ENCODE results near the gene TTC27. TPM values are rescaled to one million over a fixed set of nuclear protein-coding genes. Genes with fewer than 3 reads are reported as not detected.

The TTC27 gene
- total RNA-seq, 1 donor from 2014 or later, result 20.4 TPM

- no peak for TF ChIP-seq CTCF (conservative IDR thresholded peaks at IDR 0.05)
- H3K27ac Mint-ChIP-seq, result no peak overlapping the region
- DNase-seq (ENCODE audit: extremely low spot score, unreplicated experiment), result no peak
- H3K36me3 Mint-ChIP-seq, result peaks cover 4% of the 10 kb centered on the region
- no peaks in the 10 kb centered on the region for H3K9me3 Mint-ChIP-seq
- no peak overlapping the region for H3K4me3 Mint-ChIP-seq
- H3K4me1 Mint-ChIP-seq (ENCODE audit: unreplicated experiment), result peaks cover 9% of the 10 kb centered on the region
- H3K27me3 Mint-ChIP-seq, result no peaks in the 10 kb centered on the region
Measured at GRCh38 chr2:32770360-32770759, 142.5 kb downstream of the TTC27 start.

GRCh38 chr2:32772638-32773447 lies 145.0 kb downstream of the TTC27 start:
- Mint-ChIP-seq H3K4me1 (ENCODE audit: unreplicated experiment) (peaks cover 9% of the 10 kb centered on the region), H3K4me3 (no peak overlapping the region), H3K36me3 (no peaks in the 10 kb centered on the region), H3K27me3 (no peaks in the 10 kb centered on the region), H3K9me3 (no peaks in the 10 kb centered on the region), H3K27ac (no peak overlapping the region)
- TF ChIP-seq CTCF (conservative IDR thresholded peaks at IDR 0.05), result peak; percentile 93
- no peak for DNase-seq (ENCODE audit: extremely low spot score, unreplicated experiment)

- no peak overlapping the region for H3K4me3 Mint-ChIP-seq
- no peak for TF ChIP-seq CTCF (conservative IDR thresholded peaks at IDR 0.05)
- H3K27me3 Mint-ChIP-seq, result no peaks in the 10 kb centered on the region
- no peaks in the 10 kb centered on the region for H3K9me3 Mint-ChIP-seq
- no peak for DNase-seq (ENCODE audit: extremely low spot score, unreplicated experiment)
- H3K27ac Mint-ChIP-seq, result no peak overlapping the region
- H3K36me3 Mint-ChIP-seq, result peaks cover 4% of the 10 kb centered on the region
- H3K4me1 Mint-ChIP-seq (ENCODE audit: unreplicated experiment), result peaks cover 9% of the 10 kb centered on the region
Measured at GRCh38 chr2:32773448-32773808, 145.6 kb downstream of the TTC27 start.

- Mint-ChIP-seq H3K27ac (no peak overlapping the region), H3K27me3 (no peaks in the 10 kb centered on the region), H3K4me1 (ENCODE audit: unreplicated experiment) (peaks cover 9% of the 10 kb centered on the region), H3K36me3 (peaks cover 13% of the 10 kb centered on the region), H3K4me3 (no peak overlapping the region), H3K9me3 (peaks cover 2% of the 10 kb centered on the region)
- no peak for DNase-seq (ENCODE audit: extremely low spot score, unreplicated experiment)
- no peak for TF ChIP-seq CTCF (conservative IDR thresholded peaks at IDR 0.05)
Measured at GRCh38 chr2:32775954-32776353, 148.1 kb downstream of the TTC27 start.

GRCh38 chr2:32777714-32778113 lies 149.9 kb downstream of the TTC27 start:
- Mint-ChIP-seq H3K9me3 (peaks cover 8% of the 10 kb centered on the region), H3K27ac (no peak overlapping the region), H3K36me3 (peaks cover 23% of the 10 kb centered on the region), H3K27me3 (no peaks in the 10 kb centered on the region), H3K4me1 (ENCODE audit: unreplicated experiment) (peaks cover 9% of the 10 kb centered on the region), H3K4me3 (no peak overlapping the region)
- TF ChIP-seq CTCF (conservative IDR thresholded peaks at IDR 0.05), result no peak
- no peak for DNase-seq (ENCODE audit: extremely low spot score, unreplicated experiment)
